Activated naive CD8-positive, alpha-beta T cell (primary cell): ENCODE results near the gene LEPR.

Source experiments
- H3K27ac Mint-ChIP-seq: one replicate; pipeline ENCODE4 v1.8.0; 2021; ENCODE audit warnings: mixed read lengths
- H3K27me3 Mint-ChIP-seq: one replicate; pipeline ENCODE4 v1.8.0; 2021; ENCODE audit warnings: mixed read lengths
- H3K36me3 Mint-ChIP-seq: one replicate; pipeline ENCODE4 v1.8.0; 2021; ENCODE audit warnings: mixed read lengths
- H3K4me1 Mint-ChIP-seq: one replicate; pipeline ENCODE4 v1.8.0; 2021; ENCODE audit warnings: low read depth, mixed read lengths
- H3K4me3 Mint-ChIP-seq: one replicate; pipeline ENCODE4 v1.8.0; 2021; ENCODE audit warnings: mild to moderate bottlenecking, mixed read lengths
- H3K9me3 Mint-ChIP-seq: one replicate; pipeline ENCODE4 v1.8.0; 2021; ENCODE audit warnings: low read depth, mixed read lengths

The LEPR gene

GRCh38 chr1:65467536-65467935 is 47.1 kb downstream of the LEPR start:
- H3K9me3 Mint-ChIP-seq: peaks cover 8% of the 10 kb centered on the region
- H3K27ac Mint-ChIP-seq: no peak overlapping the region

GRCh38 chr1:65469126-65469888 is 48.8 kb downstream of the LEPR start:
- no peaks in the 10 kb centered on the region for H3K27me3 Mint-ChIP-seq
- H3K27ac Mint-ChIP-seq: no peak overlapping the region
- no peaks in the 10 kb centered on the region for H3K4me1 Mint-ChIP-seq
- no peak overlapping the region for H3K4me3 Mint-ChIP-seq
- H3K36me3 Mint-ChIP-seq: peaks cover 11% of the 10 kb centered on the region
- H3K9me3 Mint-ChIP-seq: peaks cover 8% of the 10 kb centered on the region

More at GRCh38 chr1:65467536-65467935, 47.1 kb downstream of the LEPR start:
- Mint-ChIP-seq H3K4me1 (no peaks in the 10 kb centered on the region), H3K27me3 (no peaks in the 10 kb centered on the region), H3K4me3 (no peak overlapping the region), H3K36me3 (peaks cover 14% of the 10 kb centered on the region)

GRCh38 chr1:65469889-65470340 is 49.4 kb downstream of the LEPR start:
- no peaks in the 10 kb centered on the region for H3K4me1 Mint-ChIP-seq
- no peak overlapping the region for H3K4me3 Mint-ChIP-seq
- H3K27me3 Mint-ChIP-seq: no peaks in the 10 kb centered on the region
- no peak overlapping the region for H3K27ac Mint-ChIP-seq
- H3K9me3 Mint-ChIP-seq: peaks cover 4% of the 10 kb centered on the region
- H3K36me3 Mint-ChIP-seq: peaks cover 9% of the 10 kb centered on the region
